NCI-H2029 (cell line): ENCODE measurements around the gene RGS6.

Experiments
- DNase-seq: peaks from one replicate; lab custom pipeline; 2025; lab: John Stamatoyannopoulos, UW

RGS6 gene

DNA sequence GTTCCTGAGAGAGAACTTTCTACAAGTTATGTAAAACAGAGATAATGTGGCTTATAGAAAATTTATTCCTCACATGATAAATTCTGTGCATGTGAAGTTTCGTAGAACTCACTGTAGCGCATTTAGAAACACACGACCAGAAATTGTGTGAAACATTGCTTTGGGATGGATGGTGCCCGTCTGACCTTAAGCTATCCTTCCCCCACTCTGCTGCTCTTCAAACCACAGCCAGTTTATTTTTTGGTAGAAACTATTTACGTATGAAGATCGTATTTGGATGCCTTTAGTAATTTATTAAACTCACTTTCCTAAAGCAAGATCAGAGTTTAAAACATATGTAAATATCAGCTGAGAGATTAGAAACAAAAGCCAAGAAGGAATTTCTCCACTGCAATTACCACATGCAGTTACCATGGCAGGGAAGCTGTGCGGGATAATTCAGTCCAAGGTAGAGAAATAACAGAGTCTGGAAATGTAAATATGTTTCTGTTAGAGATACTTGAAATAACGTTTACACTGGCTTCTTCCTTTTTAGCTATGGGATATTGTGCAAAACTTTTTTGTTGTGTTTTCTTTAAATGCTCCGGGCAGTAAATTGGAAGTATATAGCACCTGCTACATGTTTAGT is 382.7 kb downstream of the RGS6 start:
- DNase-seq: no peak

DNA sequence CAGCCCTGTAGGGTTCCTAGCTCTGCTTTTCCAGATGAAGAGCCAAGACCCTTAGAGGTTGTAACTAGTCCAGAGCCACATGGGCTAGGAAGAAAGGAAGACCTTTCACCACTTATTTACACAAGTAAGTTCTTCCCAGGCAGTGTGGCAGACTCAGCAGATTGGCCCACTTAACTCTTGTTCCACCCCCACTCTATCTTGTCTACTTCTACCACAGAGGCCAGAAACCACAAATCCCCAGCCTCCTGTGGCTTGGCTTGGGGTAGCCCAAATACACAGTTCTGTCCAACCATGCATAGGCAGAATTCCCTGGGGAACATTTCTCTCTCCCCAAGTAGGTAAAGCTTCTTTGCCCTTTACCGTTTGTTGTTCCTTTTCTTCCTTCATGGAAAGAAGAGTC is 383.5 kb downstream of the RGS6 start:
- no peak for DNase-seq

DNA sequence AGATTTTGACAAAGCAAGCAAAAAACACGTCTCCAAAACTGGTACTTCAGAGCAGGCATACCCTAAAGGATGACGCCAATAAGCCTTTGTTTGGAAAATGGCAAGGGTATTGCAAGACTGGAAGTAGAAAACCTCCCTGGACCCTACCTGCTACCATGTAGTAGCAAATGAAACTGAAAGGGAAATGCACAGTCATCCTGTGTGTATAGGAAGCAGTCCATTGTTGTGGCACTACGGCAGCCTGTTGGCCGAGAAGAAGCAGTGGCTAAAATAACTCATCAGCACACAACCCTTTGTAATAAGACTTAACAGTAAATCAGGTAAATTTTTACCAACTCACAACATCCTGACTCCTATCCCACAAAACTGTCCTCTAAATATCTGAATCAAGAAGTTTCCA is 386.4 kb downstream of the RGS6 start:
- no peak for DNase-seq

DNA sequence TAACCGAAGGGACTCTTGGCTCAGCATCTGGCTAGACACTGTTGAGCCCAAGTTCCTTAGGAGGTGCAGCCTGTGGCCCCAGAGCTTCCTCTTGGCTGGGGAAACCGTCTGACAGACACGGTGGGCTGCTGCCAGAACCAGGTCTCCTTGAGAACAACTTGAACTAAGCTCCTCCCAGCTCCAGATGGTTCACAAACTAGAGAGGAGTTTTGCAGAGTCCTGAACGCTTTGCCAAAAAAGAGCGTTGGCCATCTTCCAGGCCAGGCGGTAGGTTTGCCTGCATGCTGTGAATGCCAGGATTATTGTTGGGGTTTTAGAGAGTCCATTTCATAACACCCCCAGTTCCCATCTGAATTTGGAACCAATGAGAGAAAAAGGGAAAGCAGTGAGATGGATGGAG is 399.8 kb downstream of the RGS6 start:
- no peak for DNase-seq

DNA sequence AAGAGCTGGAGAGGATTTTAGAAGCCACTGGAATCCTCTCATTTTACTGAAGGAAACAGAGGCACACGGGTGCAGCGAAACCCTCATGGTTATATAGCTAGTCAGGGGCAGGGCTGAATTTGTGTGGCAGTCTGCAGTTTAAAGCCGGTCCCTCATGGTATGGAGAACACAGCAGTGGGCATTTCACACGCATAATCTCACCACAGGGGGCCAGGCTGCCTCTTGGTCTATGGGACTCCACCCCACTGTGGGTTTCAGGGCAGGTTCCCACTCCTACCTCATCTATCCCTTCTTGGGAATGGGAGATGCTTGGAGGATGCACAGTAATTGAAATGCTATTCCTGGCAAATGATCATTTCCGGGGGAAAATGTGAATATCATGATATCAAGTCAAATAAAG is 400.6 kb downstream of the RGS6 start:
- no peak for DNase-seq

DNA sequence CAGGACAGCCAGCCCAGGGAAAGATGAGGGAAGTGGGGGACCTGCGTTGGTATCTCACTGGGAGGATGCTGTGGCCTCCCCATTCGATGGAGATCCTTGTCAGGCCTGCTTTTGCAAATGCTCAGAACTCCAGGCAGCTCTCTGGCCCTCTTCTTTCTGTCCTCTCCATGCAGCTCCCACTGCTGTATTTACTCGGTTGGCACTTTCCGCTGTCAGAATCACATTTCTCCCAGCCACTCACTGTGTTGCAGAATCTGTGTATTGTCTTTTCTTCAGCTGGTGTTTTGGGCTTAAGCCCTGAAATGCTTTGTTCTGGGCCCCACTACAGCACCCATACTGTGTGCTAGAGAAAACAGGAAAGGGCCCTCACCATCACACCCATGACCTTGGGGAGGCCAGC is 401.1 kb downstream of the RGS6 start:
- no peak for DNase-seq

DNA sequence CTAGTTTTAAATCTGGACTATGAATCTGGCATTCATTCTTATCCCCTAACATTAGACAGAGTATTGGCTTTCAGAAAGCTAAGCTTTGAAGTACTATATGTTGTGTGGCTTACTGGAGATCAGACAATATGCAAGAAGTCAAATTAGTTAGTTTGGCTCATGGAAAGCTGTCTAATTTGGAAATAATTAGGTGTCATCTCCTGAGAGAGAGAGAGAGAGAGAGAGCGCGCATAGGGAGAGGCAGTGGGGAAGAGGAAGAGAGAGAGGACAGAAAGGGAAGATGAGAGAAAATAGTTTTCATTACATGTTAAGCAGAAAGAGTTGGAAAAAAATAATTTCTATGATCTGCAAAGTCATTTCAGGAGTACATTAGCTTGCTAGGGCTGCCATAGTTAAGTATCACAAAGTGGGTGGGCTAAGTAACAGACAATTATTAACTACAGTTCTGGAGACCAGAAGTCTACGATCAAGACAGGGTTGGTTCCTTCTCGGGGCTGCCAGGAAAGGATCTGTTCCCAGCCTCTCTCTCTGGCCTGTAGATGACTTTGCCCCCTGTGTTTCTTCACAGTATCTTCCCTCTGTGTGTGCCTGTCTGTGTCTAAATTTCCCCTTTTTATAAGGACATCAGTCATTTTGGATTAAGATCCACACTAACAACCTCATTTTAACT is 404.2 kb downstream of the RGS6 start:
- DNase-seq: no peak

DNA sequence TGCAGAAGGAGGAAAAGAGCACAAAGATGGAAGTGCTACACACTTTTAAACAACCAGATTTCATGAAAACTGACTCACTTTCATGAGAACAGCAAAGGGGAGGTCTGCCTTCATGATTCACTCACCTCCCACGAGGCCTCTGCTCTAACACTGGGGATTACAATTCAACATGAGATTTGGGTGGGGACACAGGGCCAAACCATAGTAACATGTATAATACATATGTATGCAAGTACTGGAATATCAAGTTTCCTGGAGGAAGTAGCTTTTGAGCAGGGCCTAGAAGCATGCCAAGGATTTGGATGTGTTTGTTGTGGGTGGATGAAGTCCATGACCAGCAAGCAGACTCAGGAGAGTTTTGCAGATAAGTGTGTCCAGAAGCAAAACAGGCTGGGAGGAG is 409.0 kb downstream of the RGS6 start:
- no peak for DNase-seq

DNA sequence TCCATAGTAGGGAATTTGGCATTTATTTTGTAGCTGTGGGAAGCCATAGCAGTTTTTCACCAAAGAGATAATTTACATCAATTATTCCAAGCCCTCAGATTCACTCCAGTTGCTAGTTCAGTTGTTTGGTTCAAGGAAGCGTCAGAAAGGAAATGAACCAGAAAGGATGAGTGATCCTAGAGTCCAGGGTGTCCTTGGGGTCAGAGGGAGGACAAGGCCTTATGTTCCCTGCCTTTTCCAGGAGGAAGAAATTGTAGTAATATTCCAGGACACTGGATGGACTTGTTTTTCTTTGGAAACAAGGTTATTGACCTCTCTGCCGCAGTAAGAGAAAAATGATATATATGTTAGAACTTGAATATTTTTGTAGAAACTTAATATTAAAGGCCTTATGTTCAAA is 409.5 kb downstream of the RGS6 start:
- no peak for DNase-seq

DNA sequence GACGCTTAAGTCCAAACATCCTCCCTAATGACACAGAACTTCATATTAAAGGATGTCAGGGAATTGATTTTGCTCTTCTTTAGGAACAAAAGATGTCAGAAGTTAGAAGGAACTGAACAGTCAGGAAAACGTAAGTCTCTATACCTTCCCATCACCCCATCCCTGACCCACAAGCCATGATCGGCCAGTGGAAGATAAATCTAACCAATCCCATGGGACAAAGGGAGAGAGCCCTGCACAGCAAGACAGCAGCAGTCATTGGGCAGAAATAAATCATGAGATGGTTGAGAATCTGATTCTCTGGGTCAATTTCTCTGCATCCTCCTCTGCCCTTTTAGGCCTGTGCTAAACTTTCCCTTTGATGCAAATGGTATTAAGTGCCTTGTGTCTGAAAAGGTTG is 414.9 kb downstream of the RGS6 start:
- DNase-seq: no peak

DNA sequence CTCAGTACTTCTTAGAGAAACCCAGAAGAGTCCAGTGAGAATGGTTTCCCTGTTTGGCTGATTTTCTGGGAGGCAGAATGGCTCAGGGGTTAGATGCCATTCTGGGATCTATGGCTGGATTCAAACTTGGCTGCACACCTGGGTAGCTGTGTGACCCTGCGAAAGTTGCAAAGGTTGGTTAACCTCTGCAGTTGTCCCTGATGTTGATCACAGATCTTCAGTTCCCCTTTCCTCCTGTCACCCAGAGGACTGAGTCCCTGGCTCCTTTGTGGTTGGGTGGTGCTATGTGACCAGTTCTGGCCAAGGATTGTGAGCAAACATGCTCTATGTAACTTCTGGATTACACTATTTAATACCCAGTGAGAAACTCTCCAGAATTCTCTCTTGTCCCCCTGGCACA is 418.0 kb downstream of the RGS6 start:
- DNase-seq: no peak

DNA sequence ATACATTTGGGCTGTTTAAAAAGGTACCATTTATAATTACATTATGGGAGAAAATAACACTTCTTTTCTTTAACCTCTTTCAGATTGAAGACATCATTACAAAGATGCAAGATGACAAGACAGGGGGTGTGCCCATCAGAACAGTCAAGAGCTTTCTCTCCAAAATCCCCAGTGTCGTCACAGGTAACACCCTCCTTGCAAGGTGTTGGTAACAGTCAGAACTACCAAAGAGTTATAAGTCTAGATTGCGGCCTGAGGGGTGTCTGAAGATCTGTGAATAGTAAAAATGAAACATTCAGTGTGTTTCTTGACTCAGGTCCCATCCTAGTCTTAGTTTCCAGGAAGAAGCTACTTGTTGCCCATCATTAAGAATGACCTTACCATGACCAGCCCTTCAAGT is 419.8 kb downstream of the RGS6 start:
- DNase-seq: no peak

DNA sequence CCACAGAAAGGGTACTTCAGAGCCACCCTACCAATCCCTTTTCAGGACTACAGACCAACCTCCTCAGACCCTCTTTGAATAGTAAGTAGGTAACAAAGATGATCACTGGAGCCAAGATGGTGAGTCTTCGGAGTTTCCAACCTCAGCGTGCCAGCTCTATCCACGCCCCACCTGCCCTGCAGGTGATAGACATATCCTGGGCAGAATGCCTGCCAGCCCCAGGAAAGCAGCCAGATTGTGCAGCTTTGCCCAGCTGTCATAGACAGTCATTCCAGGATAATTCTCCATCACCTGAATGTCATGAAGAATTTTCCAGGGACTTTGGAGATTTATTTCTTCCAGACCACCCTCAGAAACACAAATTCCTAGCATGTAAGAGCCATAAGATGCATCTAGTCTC is 434.4 kb downstream of the RGS6 start:
- no peak for DNase-seq

DNA sequence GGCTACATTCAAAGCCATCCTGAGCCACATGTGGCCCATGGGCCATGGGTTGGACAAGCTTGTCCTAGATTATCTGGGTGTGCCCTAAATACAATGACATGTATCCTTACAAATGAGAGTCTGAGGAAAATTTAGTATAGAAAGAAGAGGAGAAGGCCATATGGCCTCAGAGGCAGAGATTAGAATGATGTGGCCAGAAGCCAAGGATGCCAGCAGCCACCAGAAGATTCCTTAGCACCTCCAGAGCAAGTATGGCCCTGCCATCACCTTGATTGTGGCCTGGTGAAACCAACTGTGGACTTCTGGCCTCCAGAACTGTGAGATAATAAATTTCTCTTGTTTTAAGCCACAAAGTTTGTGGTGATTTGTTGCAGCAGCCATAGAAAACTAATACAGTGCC is 436.9 kb downstream of the RGS6 start:
- DNase-seq: no peak

DNA sequence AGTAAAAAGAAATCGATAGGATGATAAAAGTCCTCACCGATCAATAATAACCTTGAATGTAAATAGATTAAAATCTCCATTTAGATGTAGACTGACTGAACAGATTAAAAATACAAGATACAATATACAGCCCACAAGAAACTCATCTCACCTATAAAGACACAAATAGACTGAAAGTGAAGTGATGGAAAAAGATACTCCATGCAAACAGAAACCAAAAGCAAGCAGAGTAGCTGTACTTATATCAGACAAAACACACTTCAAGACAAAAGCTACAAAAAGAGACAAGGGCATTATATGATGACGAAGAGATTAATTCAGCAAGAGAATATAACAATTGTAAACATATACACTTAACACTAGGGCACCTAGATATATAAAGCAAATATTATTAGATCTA is 444.8 kb downstream of the RGS6 start:
- DNase-seq: no peak

DNA sequence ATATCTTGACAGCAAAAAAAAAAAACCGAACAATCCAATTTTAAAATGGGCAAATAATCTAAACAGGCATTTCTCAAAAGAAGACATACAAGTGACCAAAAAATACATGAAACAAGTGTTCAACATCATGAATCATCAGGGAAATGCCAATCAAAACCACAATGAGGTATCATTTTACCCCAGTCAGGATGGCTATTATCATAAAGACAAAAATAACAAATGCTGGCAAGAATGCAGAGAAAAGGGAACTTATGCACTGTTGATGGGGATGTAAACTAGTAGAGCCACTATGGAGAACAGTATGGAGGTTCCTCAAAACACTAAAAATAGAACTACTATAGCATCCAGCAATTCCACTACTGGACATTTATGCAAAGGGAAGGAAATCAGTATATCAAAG is 448.2 kb downstream of the RGS6 start:
- DNase-seq: no peak

DNA sequence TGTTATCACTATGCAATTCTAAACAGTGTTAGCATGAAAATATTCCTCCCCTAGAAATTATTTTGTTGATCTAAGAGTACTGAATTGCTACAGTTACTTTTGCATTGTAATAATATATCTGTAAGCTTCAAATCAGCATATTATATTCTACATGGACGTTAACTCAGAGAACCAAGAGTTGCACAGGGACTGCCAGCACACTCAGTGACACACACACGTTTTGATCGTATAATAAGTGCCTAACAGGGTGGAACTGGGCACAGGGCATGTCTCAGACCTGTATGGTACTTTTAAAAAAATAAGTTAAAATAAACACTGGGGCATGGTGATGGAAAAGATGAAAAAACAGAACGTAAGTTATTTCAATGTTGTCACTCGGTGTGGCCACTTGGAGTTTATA is 451.6 kb downstream of the RGS6 start:
- DNase-seq: no peak

DNA sequence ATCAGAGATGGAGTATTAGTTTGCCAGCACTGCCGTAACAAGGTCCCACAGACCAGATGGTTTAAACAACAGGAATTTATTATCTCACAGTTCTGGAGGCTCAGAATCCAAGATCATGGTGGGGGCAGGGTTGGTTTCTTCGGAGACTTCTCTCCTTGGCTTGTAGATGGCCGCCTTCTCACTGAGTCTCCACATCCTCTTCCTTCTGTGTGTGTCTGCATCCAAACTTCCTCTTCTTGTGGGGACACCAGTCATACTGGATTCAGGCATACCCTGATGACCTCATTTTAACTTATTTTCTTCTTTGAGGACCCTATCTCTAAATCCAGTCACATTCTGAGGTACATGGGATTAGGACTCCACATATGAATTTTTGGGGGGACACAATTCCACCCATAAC is 455.5 kb downstream of the RGS6 start:
- no peak for DNase-seq

DNA sequence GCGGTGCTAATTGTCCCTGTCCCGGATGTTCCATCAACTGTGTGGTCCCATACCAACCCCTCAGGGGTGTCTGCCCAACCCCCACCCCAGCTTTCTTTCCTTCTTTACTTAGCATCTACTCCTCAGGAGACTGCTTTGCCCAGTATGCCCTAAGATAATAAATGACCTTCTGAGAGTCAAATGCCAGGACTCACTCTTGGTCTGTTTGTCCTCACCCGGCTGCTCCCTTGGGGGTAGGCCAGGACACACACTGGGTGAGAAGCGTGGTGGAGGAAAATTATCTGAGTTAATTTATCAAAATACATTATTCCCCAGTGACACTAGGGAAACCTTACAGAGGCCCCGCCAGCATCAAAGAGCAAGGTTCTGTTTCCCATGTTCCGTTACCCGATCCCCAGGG is 457.0 kb downstream of the RGS6 start:
- no peak for DNase-seq

DNA sequence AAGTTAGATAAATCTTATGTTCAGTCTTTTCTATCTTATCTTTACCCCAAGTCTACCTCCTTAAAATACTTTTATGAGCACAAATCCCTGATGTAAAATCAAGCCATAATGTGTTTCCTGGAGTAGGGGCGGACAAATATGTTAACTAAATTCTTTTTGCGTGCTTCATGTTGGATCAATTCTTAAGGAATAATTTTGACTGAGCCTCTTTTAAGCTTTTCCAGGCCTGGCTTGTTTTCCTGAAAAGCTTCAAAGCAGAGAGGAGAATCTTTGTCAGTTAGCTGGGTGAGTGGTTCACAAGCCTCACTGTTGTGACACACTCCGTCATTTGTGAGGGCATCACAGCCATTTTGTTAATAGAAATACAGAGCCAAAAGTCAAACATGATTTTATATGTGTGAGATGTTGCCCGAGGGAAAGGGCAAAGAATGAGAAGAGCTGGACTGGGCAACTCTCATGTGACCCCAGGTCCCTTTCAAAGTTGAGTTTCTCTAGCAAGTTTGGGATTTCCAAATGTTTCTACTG is 468.9 kb downstream of the RGS6 start:
- DNase-seq: no peak

DNA sequence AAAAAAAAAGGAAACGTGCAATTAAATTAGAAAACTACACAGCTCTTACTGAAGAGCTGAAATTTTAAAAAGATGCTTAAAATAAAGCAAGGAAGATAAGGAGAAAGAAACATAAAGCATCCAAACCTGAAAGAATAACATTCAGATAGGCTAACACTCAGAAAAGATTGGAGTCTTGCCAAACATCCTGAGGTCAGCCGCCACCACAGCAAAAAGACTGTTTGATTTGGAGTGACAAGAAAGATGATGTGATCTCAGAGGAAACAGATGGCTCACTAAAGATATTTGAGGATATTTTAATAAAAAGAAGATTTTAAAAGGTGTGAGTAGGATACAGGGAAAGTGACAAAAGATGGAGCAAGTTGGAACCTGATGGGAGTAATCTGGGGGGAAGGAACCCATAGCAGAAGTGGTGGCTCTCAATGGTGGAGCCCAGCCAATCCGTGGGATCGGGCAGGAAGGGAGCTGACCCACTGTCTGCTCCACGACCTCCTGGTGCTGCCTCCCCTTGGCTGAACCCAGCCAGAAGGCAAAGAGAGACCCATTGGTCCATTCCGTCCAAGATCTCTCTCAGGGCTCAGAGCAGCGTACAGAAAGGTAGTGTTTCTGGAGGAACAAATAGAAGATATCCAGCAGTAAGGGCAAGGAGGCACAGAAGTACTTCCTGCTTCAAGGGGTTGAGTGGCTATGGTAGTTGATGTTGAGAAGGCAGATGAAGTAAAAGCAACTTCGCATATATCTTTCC is 469.6 kb downstream of the RGS6 start:
- no peak for DNase-seq

DNA sequence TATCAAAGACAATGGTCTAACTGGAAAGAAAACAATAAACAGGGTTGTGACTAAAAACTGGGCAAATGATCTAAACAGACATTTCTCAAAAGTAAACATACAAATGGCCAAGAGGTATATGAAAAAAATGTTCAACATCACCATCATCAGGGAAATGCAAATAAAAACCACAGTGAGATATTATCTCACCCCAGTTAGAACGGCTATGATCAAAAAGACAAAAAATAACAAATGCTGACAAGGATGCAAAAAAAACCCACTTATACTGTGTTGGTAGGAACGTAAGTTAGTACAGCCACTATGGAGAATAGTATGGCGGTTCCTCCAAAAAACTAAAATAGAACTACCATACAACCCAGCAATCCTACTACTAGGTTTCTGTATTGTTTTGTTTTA is 470.1 kb downstream of the RGS6 start:
- no peak for DNase-seq

DNA sequence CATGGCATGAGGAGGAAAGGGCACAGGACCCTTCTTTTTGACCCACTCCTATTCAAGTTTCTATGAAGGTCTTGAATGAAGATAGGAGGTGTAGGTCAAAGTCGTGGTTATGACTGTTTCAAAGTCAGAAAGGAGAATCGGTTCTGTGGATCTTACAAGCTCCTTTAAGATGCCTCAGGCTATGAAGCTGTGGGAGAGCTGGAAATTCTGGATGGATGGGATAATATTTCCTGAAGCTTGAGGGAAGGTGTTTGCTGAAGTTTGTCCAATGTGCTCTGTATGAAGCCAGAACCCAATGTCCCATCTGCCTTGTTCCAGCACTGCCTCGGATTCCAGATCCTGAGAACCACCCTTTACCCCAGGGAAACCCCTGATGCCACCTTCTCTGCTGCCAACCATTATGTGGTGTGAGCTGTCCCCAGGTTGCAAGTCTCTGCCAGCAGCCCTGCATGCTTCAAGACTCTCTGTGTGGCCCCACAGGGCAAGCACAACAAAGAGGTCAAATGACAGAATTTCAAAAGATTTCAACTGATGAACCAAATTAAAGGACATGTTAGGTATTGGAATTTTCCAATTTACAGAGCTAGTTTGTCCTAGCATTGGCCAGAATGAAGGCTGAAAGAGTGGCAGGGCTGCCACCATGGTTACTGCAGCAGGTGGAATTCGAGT is 472.0 kb downstream of the RGS6 start:
- DNase-seq: no peak
